Lung (tissue), 12 donors: ENCODE data around the gene SNX10. TPM values are rescaled to one million over a fixed set of nuclear protein-coding genes. Genes with fewer than 3 reads are reported as not detected.
A peak's percentile ranks its signal among the peaks of the same experiment; 100 is the strongest.

Source experiments
- ATAC-seq: fragments of 200-7000 bp; cut with Tn5 transposase; one replicate; pipeline ENCODE4 v1.9.1; 2020; ENCODE audit warnings: moderate number of reproducible peaks; ENCODE audit not compliant: insufficient read depth, low FRiP score
- DNase-seq, 3 donors: peaks; one replicate each; pipeline ENCODE4 v3.0.0-alpha.2; 2013 to 2017
- H3K27ac ChIP-seq, 2 donors: one replicate each; pipeline ENCODE4 v1.5.1; 2013; ENCODE audit warnings: mild to moderate bottlenecking in 2 of 2, moderate library complexity in 2 of 2, control low read depth in 1 of 2, inconsistent platforms in 1 of 2, low read depth in 1 of 2, low read length in 1 of 2
- H3K27me3 ChIP-seq, 3 donors: one replicate each; pipeline ENCODE4 v1.5.1; 2013; ENCODE audit warnings: low read length in 2 of 3; ENCODE audit not compliant: control insufficient read depth in 3 of 3, insufficient read depth in 3 of 3
- H3K36me3 ChIP-seq, 4 donors: one replicate each; pipeline ENCODE4 v1.5.1; 2013; ENCODE audit warnings: low read length in 4 of 4, mild to moderate bottlenecking in 1 of 4, moderate library complexity in 1 of 4; ENCODE audit not compliant: control insufficient read depth in 4 of 4, insufficient read depth in 4 of 4
- H3K4me1 ChIP-seq, 5 donors: one replicate each; pipeline ENCODE4 v1.5.1; 2013; ENCODE audit warnings: low read length in 5 of 5, mild to moderate bottlenecking in 2 of 5, moderate library complexity in 1 of 5; ENCODE audit not compliant: control insufficient read depth in 5 of 5, insufficient read depth in 5 of 5
- H3K4me3 ChIP-seq: one replicate; pipeline ENCODE4 v1.5.1; 2013; ENCODE audit warnings: mild to moderate bottlenecking, control low read depth, moderate library complexity
- H3K9ac ChIP-seq, 2 donors: one replicate each; pipeline ENCODE4 v1.5.1; 2013; ENCODE audit warnings: low read length in 2 of 2, control low read depth in 1 of 2; ENCODE audit not compliant: insufficient read depth in 1 of 2
- H3K9me3 ChIP-seq, 4 donors: one replicate each; pipeline ENCODE4 v1.5.1; 2013; ENCODE audit warnings: low read length in 3 of 4, mild to moderate bottlenecking in 1 of 4, moderate library complexity in 1 of 4; ENCODE audit not compliant: control insufficient read depth in 4 of 4, insufficient read depth in 3 of 4
- CTCF ChIP-seq: IDR thresholded peaks from 2 replicates; pipeline ENCODE4 v1.5.1; 2012; ENCODE audit warnings: mild to moderate bottlenecking; ENCODE audit errors: control extremely low read depth, extremely low read depth
- WGBS, 2 donors: extraction: QIAGEN DNeasy Blood & Tissue Kit; methylation state at CpG; one replicate each; pipeline ENCODE4 v1.1.7; 2013; 5-methylcytosine and 5-hydroxymethylcytosine counted together
- polyA plus RNA-seq, 2 donors: library from polyadenylated mRNA; stranded (reverse); fragments of 200-250 nt; gene quantifications; one replicate each; pipeline ENCODE4 v1.2.1, GENCODE V29; 2013
- total RNA-seq, 2 donors: library from RNA; depleted of rRNA in 1 of 2; stranded (reverse); fragments of >200 nt in 1 of 2; gene quantifications; one replicate each; pipeline ENCODE4 v1.2.1, GENCODE V29; 2014 to 2021
- donor health status: control.
- donor health status: control.
- donor health status: Bipolar disorder and iron deficiency.
- donor health status: healthy.
- donor health status: DM: yes; HTN: yes; CAD: no.

The SNX10 gene
- total and polyA plus RNA-seq, 4 donors, result 12.2 to 54.7 (median 36.7) TPM

DNA sequence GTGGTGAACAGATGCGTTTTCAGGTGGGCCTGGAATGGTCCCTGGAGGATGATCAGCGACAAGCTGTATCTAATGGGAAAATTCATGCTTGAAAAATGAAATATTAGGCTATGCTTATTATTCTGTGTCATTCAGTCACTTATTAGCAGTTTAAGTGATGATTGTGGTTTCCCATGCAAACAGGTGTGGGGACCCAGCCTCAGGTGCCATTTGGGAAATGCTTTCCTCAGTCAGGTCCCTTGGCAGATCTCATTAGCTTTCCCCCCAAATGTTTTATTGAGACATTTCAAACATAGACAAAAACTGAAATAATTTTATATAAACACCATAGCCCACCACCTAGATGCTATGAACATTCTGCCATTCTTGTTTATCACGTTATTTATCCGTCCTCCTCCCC is 411 bp upstream of the SNX10 start:
- no peaks in the 10 kb centered on the region for H3K36me3 ChIP-seq
- no peak for TF ChIP-seq CTCF
- H3K4me1 ChIP-seq, result peaks cover 0 to 10% (median 0%) of the 10 kb centered on the region in 5 donors
- H3K9me3 ChIP-seq, result no peaks in the 10 kb centered on the region
- ATAC-seq, result no peak
- WGBS, 2 donors, result 45 to 52% methylated on average over 4 of the region's 4 CpGs
- no peaks in the 10 kb centered on the region for H3K27me3 ChIP-seq
- no peak overlapping the region for H3K4me3 ChIP-seq
- no peak for DNase-seq
- H3K9ac ChIP-seq, result no peak overlapping the region
- no peak overlapping the region for H3K27ac ChIP-seq

- 70 to 79% methylated on average over 11 of the region's 11 CpGs for WGBS, 2 donors
- Histone ChIP-seq H3K4me1 (peaks cover 0 to 10% (median 0%) of the 10 kb centered on the region in 5 donors), H3K9ac (no peak overlapping the region), H3K4me3 (no peak overlapping the region), H3K27ac (no peak overlapping the region), H3K9me3 (no peaks in the 10 kb centered on the region), H3K27me3 (no peaks in the 10 kb centered on the region), H3K36me3 (no peaks in the 10 kb centered on the region)
- TF ChIP-seq CTCF, result no peak
- DNase-seq, result peak in 1 of 3 donors; percentile 18
- ATAC-seq, result no peak
Measured at GRCh38 chr7:26292768-26293560, 1.3 kb downstream of the SNX10 start.

- Histone ChIP-seq H3K27ac (no peak overlapping the region), H3K27me3 (no peaks in the 10 kb centered on the region), H3K36me3 (no peaks in the 10 kb centered on the region), H3K4me3 (no peak overlapping the region), H3K9me3 (no peaks in the 10 kb centered on the region), H3K4me1 (peaks cover 0 to 10% (median 0%) of the 10 kb centered on the region in 5 donors), H3K9ac (no peak overlapping the region)
- ATAC-seq (no peak), DNase-seq (no peak)
- 42 to 68% methylated on average over 6 of the region's 6 CpGs for WGBS, 2 donors
- TF ChIP-seq CTCF, result no peak
Measured at GRCh38 chr7:26293569-26294308, 2.1 kb downstream of the SNX10 start.
